GM21526 (cell line): ENCODE data around the gene NBAS.

Experiments
- ATAC-seq: cut with Tn5 transposase; IDR thresholded peaks from one replicate; pipeline ENCODE4 v1.9.1; 2021; ENCODE audit warnings: moderate library complexity; ENCODE audit not compliant: unreplicated experiment, low FRiP score

Gene NBAS

GRCh38 chr2:15377202-15377601 lies 183.9 kb downstream of the NBAS start:
- ATAC-seq, result no peak

GRCh38 chr2:15372019-15372418 lies 189.1 kb downstream of the NBAS start:
- no peak for ATAC-seq

GRCh38 chr2:15369129-15369528 lies 192.0 kb downstream of the NBAS start:
- ATAC-seq, result no peak

- no peak for ATAC-seq
These were observed 193.4 kb downstream of the NBAS start for GRCh38 chr2:15367715-15368114.

DNA sequence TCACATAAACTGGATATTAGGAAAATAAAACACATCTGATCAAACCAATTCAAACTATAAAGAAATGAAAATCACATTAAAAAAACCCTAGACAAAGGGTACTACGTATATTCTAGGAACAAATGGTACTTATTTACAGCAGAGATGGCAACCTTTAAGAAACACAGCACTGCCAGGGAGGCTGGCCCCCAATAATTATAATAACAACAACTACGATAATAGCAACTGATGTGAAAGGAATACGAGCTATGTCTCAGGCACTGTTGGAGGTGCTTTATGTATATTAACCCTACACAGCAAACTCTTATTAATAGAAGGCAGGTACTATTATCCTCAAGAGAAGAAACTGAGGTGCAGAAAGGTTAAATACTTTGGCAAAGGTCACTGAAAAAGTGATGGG lies 193.9 kb downstream of the NBAS start:
- no peak for ATAC-seq

DNA sequence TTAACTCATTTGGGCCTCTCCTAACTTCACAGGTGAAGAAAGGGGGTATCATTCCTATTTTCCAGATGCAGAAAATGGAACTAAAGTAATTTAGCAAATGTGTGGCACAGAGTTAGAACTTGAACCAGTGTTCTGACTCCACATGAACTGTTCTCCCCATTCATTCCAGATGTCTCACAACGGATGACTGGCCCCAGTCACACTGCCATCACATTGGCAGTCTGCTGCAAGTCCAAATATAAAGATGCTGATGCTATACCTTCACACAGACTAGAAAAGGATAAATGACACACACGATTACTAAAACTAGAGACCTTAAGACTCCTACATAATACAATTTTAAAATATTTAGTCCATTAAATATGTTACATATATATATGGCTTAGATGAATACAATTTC lies 195.7 kb downstream of the NBAS start:
- ATAC-seq, result no peak

- no peak for ATAC-seq
These were observed 196.6 kb downstream of the NBAS start for GRCh38 chr2:15364561-15364960.

DNA sequence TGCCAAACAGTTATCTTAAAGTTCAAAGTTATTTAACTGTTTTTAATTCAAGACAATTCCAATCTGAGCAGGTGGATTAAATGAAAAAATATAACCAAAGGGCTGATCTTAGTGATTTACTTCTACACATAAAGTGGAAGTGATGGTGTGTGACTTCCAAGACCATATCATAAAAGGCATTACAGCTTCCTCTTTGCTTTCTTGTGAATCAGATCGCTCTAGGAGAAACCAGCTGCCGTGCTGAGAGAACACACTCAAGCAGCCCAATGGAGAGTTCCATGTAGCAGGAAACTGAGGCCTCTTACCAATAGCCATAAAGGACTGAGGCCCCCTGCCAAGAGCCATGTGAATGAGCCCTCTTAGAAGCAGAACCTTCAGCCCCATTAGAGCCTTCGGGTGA lies 197.4 kb downstream of the NBAS start:
- ATAC-seq, result no peak

- no peak for ATAC-seq
These were observed 198.0 kb downstream of the NBAS start for GRCh38 chr2:15363142-15363541.

- ATAC-seq, result no peak
These were observed 201.2 kb downstream of the NBAS start for GRCh38 chr2:15359716-15360531.

- no peak for ATAC-seq
These were observed 203.2 kb downstream of the NBAS start for GRCh38 chr2:15357922-15358321.

DNA sequence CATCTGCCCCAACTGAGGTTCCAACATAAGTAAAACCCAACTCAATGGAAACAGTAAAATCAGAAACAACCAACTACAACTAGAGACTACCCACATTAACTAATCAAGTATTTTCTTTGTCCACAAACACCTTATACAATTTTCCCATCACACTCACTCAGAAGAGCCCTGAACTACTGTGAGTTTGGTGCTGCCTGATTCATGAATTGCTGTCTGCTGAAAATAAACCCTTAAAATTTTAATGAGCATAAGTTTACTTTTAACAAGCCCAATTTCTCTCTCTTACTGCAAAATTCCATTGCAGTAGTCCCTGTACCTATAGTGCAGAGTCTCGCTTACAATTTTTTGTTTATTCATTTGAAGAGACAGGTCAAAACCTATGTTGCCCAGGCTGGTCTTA lies 203.9 kb downstream of the NBAS start:
- ATAC-seq, result no peak

DNA sequence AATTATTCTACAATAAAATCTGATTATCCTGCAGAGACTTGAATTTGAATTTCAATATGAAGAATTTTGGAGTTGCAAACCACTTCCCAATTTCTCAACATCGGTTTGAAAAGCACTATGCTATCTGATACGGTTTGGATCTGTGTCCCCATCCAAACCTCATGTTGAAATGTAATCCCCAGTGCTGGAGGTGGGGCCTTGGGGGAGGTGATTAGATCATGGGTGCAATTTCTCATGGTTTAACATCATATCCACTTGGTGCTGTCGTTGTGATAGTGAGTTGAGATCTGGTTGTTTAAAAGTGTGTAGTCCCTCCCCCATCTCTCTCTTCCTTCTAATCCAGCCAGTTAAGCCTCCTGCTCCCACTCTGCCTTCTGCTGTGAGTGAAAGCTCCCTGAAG lies 205.7 kb downstream of the NBAS start:
- no peak for ATAC-seq

DNA sequence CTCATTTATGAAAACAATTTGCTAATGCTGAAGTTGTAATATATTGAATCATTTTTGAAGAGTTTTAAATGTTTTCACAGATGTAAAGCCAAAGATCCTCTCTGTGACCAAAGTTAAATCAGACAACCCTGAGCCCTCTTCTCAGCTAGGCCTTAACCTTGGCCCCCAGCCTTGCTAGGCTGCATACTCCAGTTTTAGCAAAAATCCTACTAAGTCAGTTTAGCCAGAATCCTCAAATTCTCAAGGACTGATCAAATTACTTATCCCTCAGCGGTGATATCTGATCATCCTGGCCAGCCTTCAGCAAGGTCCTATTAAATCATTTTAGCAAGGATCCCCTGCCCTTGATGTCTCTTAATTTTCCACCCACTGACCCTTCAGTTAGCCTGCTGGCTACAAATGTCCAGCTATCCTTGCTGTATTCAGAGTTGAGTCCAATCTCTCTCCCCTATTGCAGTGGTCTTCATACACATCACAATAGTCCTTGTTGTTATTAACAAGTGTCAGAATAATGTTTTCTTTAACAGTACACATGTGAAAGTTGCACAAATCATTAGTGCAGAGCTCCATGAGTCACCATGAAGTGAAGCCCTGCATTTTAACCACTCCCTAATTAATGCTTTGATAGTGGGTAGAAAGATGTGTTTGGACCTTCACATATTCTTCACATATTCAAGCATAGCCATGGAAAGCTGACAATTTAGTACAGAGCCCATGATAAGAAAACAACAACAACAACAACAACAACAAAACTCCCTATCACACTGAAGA lies 206.4 kb downstream of the NBAS start:
- no peak for ATAC-seq

DNA sequence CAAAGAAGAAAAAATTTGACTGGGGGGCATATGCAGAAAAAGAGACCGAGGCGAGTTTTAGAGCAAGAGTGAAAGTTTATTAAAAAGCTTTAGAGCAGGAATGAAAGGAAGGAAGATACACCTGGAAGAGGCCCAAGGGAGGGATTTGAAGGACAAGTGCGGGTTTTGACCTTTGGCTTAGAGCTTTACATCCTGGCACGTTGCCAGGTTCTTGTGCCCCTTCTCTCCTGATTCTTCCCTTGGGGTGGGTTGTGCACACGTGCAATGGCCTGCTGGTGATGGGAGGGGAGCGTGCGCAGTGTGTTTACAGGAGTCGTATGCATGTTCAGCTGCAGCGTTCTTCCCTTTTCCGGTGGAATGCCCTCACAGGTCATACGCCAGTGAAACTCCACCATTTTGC lies 208.8 kb downstream of the NBAS start:
- ATAC-seq, result no peak

- no peak for ATAC-seq
These were observed 212.5 kb downstream of the NBAS start for GRCh38 chr2:15348636-15349035.

- no peak for ATAC-seq
These were observed 213.1 kb downstream of the NBAS start for GRCh38 chr2:15348045-15348444.

- ATAC-seq, result no peak
These were observed 214.5 kb downstream of the NBAS start for GRCh38 chr2:15346624-15347023.

DNA sequence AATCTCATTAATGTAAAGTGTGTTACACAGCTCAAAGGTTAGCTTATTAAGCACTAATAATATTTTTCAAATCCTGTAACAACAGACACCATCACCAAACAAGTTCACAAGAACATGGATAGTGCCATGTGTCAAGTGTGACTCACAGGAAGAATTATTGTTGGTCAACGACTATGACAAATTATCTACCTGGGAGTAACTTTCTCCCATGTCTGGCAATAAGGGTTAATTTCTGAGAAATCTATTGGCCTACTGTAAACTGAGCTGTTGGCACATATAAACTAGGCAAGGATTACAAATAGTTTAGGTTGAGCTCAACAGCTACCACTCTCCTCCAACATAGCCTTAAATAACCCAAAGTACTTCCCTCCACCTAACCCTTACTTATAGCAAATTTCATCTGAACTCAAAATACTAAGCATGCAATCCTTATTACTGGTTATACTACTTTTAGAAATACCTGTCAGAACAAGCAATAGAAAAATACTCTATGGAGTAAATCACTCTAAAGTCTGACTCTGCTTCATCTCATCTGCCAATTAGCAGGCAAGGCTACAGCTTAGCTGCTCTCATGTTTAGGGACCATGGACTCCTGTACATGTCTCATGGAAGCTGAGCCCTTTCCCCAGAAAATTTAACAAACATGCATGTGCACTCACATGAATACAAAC lies 223.0 kb downstream of the NBAS start:
- ATAC-seq, result no peak

GRCh38 chr2:15334644-15335326 lies 226.3 kb downstream of the NBAS start:
- no peak for ATAC-seq

DNA sequence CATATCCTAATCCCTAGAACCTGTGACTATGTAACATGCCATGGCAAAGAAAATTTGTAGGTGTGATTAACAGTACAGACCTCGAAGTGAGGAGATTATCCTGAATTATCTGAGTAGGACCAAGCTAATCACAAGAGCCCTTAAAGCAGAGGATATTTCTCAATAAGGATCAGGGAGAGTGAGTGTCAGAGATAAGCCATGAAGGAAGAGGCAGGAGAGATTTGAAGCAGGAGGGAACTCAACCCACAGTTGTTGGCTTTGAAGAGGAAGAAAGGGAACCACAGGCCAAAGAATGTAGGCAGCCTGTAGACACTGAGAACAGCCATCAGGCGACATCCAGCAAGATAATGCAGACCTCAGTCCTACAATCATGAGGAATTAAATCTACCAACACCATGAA lies 229.3 kb downstream of the NBAS start:
- ATAC-seq, result no peak
